ENCODE measurements around the gene SRA1.

Gene SRA1

GRCh38 chr5:140566665-140567064 lies 9.4 kb upstream of the SRA1 start:
- Histone ChIP-seq H3K27me3 (ENCODE audit: control insufficient read depth in 1 of 2, insufficient read depth in 1 of 2, low read length in 2 of 2) (no peaks in the 10 kb centered on the region), H3K4ac (ENCODE audit: low read depth in 1 of 2, low read length in 2 of 2) (no peak overlapping the region), H2AFZ (ENCODE audit: low read depth, low read length) (no peak overlapping the region), H2BK12ac (ENCODE audit: low read length in 2 of 2) (no peak overlapping the region), H3K4me1 (ENCODE audit: control insufficient read depth, insufficient read depth, low read depth, low read length) (peaks cover 26% of the 10 kb centered on the region), H3K9me3 (ENCODE audit: control insufficient read depth, low read length) (no peaks in the 10 kb centered on the region), H3K14ac (ENCODE audit: low read length in 2 of 2) (no peak overlapping the region), H3K79me1 (replicated peaks; ENCODE audit: low read length, poor library complexity, severe bottlenecking) (peaks cover 49% of the 10 kb centered on the region), H3K23ac (ENCODE audit: low read length in 2 of 2) (no peak overlapping the region), H2BK5ac (ENCODE audit: low read depth, low read length, poor library complexity, severe bottlenecking) (no peak overlapping the region), H2AK5ac (ENCODE audit: low read length, severe bottlenecking) (no peak overlapping the region), H2BK120ac (ENCODE audit: low read depth, low read length) (no peak overlapping the region), H3K27ac (ENCODE audit: low read length, poor library complexity, severe bottlenecking) (no peak overlapping the region), H4K8ac (ENCODE audit: low read length) (no peak overlapping the region), H3K9ac (ENCODE audit: low read length) (peak overlapping the region; percentile 95), H3K4me2 (ENCODE audit: low read length, poor library complexity, severe bottlenecking) (no peak overlapping the region), H4K91ac (ENCODE audit: low read length) (no peak overlapping the region), H3K36me3 (ENCODE audit: control insufficient read depth in 1 of 2, insufficient read depth in 2 of 2, low read depth in 1 of 2, low read length in 2 of 2) (peaks cover 40 to 50% of the 10 kb centered on the region in 2 experiments), H3K18ac (ENCODE audit: low read depth in 1 of 2, low read length in 2 of 2) (no peak overlapping the region), H3K4me3 (ENCODE audit: insufficient read depth in 1 of 2, low read depth in 1 of 2, low read length in 2 of 2) (no peak overlapping the region), H2BK15ac (ENCODE audit: low read depth, poor library complexity, severe bottlenecking) (no peak overlapping the region)
- DNase-seq = no peak
- WGBS = 96% methylated on average over 5 of the region's 5 CpGs

GRCh38 chr5:140565780-140566095 lies 8.5 kb upstream of the SRA1 start:
- Histone ChIP-seq H2BK120ac (ENCODE audit: low read depth, low read length) (no peak overlapping the region), H2AFZ (ENCODE audit: low read depth, low read length) (no peak overlapping the region)

GRCh38 chr5:140565024-140565779 lies 7.9 kb upstream of the SRA1 start:
- Histone ChIP-seq H3K4me2 (ENCODE audit: low read length, poor library complexity, severe bottlenecking) (peak overlapping the region; percentile 69), H2BK120ac (ENCODE audit: low read depth, low read length) (peak overlapping the region; percentile 11), H3K4me3 (ENCODE audit: insufficient read depth in 1 of 2, low read depth in 1 of 2, low read length in 2 of 2) (peak overlapping the region; percentile 78 to 89), H3K9ac (ENCODE audit: low read length) (peak overlapping the region; percentile 95), H3K27ac (ENCODE audit: low read length, poor library complexity, severe bottlenecking) (peak overlapping the region; percentile 77), H2AK5ac (ENCODE audit: low read length, severe bottlenecking) (peak overlapping the region; percentile 33), H2BK15ac (ENCODE audit: low read depth, poor library complexity, severe bottlenecking) (no peak overlapping the region), H3K4me1 (ENCODE audit: control insufficient read depth, insufficient read depth, low read depth, low read length) (peaks cover 29% of the 10 kb centered on the region), H3K9me3 (ENCODE audit: control insufficient read depth, low read length) (no peaks in the 10 kb centered on the region), H4K91ac (ENCODE audit: low read length) (peak overlapping the region; percentile 23), H2AFZ (ENCODE audit: low read depth, low read length) (peak overlapping the region; percentile 46), H2BK5ac (ENCODE audit: low read depth, low read length, poor library complexity, severe bottlenecking) (no peak overlapping the region), H2BK12ac (ENCODE audit: low read length in 2 of 2) (no peak overlapping the region), H3K14ac (ENCODE audit: low read length in 2 of 2) (peak overlapping the region in 1 of 2 experiments; percentile 79), H3K36me3 (ENCODE audit: control insufficient read depth in 1 of 2, insufficient read depth in 2 of 2, low read depth in 1 of 2, low read length in 2 of 2) (peaks cover 50 to 56% of the 10 kb centered on the region in 2 experiments), H3K79me1 (replicated peaks; ENCODE audit: low read length, poor library complexity, severe bottlenecking) (peaks cover 53% of the 10 kb centered on the region), H3K4ac (ENCODE audit: low read depth in 1 of 2, low read length in 2 of 2) (peak overlapping the region; percentile 29 to 93), H3K23ac (ENCODE audit: low read length in 2 of 2) (no peak overlapping the region), H3K18ac (ENCODE audit: low read depth in 1 of 2, low read length in 2 of 2) (peak overlapping the region; percentile 68 to 88), H4K8ac (ENCODE audit: low read length) (peak overlapping the region; percentile 66), H3K27me3 (ENCODE audit: control insufficient read depth in 1 of 2, insufficient read depth in 1 of 2, low read length in 2 of 2) (no peaks in the 10 kb centered on the region)
- WGBS = 13% methylated on average over 13 of the region's 13 CpGs
- DNase-seq = peak; percentile 62

More at GRCh38 chr5:140565780-140566095, 8.5 kb upstream of the SRA1 start:
- Histone ChIP-seq H3K79me1 (replicated peaks; ENCODE audit: low read length, poor library complexity, severe bottlenecking) (peaks cover 51% of the 10 kb centered on the region), H4K8ac (ENCODE audit: low read length) (no peak overlapping the region), H3K4me3 (ENCODE audit: insufficient read depth in 1 of 2, low read depth in 1 of 2, low read length in 2 of 2) (peak overlapping the region in 1 of 2 experiments; percentile 89), H3K23ac (ENCODE audit: low read length in 2 of 2) (no peak overlapping the region), H3K4ac (ENCODE audit: low read depth in 1 of 2, low read length in 2 of 2) (no peak overlapping the region), H2BK12ac (ENCODE audit: low read length in 2 of 2) (no peak overlapping the region), H2BK5ac (ENCODE audit: low read depth, low read length, poor library complexity, severe bottlenecking) (no peak overlapping the region), H3K36me3 (ENCODE audit: control insufficient read depth in 1 of 2, insufficient read depth in 2 of 2, low read depth in 1 of 2, low read length in 2 of 2) (peaks cover 49 to 56% of the 10 kb centered on the region in 2 experiments), H3K14ac (ENCODE audit: low read length in 2 of 2) (no peak overlapping the region), H3K4me1 (ENCODE audit: control insufficient read depth, insufficient read depth, low read depth, low read length) (peaks cover 26% of the 10 kb centered on the region), H2BK15ac (ENCODE audit: low read depth, poor library complexity, severe bottlenecking) (no peak overlapping the region), H3K4me2 (ENCODE audit: low read length, poor library complexity, severe bottlenecking) (peak overlapping the region; percentile 69), H3K27ac (ENCODE audit: low read length, poor library complexity, severe bottlenecking) (no peak overlapping the region), H2AK5ac (ENCODE audit: low read length, severe bottlenecking) (peak overlapping the region; percentile 33), H4K91ac (ENCODE audit: low read length) (no peak overlapping the region), H3K27me3 (ENCODE audit: control insufficient read depth in 1 of 2, insufficient read depth in 1 of 2, low read length in 2 of 2) (no peaks in the 10 kb centered on the region), H3K9me3 (ENCODE audit: control insufficient read depth, low read length) (no peaks in the 10 kb centered on the region), H3K9ac (ENCODE audit: low read length) (peak overlapping the region; percentile 95), H3K18ac (ENCODE audit: low read depth in 1 of 2, low read length in 2 of 2) (peak overlapping the region in 1 of 2 experiments; percentile 38)
- WGBS = 86% methylated on average over 4 of the region's 4 CpGs
- DNase-seq = peak; percentile 65

- Histone ChIP-seq H3K18ac (ENCODE audit: low read depth in 1 of 2, low read length in 2 of 2) (peak within 1 kb of the TSS; percentile 81 to 88), H3K4me2 (ENCODE audit: low read length, poor library complexity, severe bottlenecking) (peak within 1 kb of the TSS; percentile 81), H2BK12ac (ENCODE audit: low read length in 2 of 2) (peak within 1 kb of the TSS; percentile 7 to 25), H3K9me3 (ENCODE audit: control insufficient read depth, low read length) (no peaks in the 10 kb centered on the region), H2BK120ac (ENCODE audit: low read depth, low read length) (peak within 1 kb of the TSS; percentile 24), H3K4ac (ENCODE audit: low read depth in 1 of 2, low read length in 2 of 2) (peak within 1 kb of the TSS; percentile 41 to 93), H3K9ac (ENCODE audit: low read length) (peak within 1 kb of the TSS; percentile 95), H3K27ac (ENCODE audit: low read length, poor library complexity, severe bottlenecking) (peak within 1 kb of the TSS; percentile 77), H4K91ac (ENCODE audit: low read length) (peak within 1 kb of the TSS; percentile 64), H3K4me3 (ENCODE audit: insufficient read depth in 1 of 2, low read depth in 1 of 2, low read length in 2 of 2) (peak within 1 kb of the TSS; percentile 78 to 89), H4K8ac (ENCODE audit: low read length) (peak within 1 kb of the TSS; percentile 93), H3K4me1 (ENCODE audit: control insufficient read depth, insufficient read depth, low read depth, low read length) (peaks cover 30% of the 10 kb centered on the region), H2BK5ac (ENCODE audit: low read depth, low read length, poor library complexity, severe bottlenecking) (no peak within 1 kb of the TSS), H2AFZ (ENCODE audit: low read depth, low read length) (peak within 1 kb of the TSS; percentile 72), H2AK5ac (ENCODE audit: low read length, severe bottlenecking) (peak within 1 kb of the TSS; percentile 33), H3K23ac (ENCODE audit: low read length in 2 of 2) (peak within 1 kb of the TSS in 1 of 2 experiments; percentile 68), H2BK15ac (ENCODE audit: low read depth, poor library complexity, severe bottlenecking) (peak within 1 kb of the TSS; percentile 44), H3K14ac (ENCODE audit: low read length in 2 of 2) (peak within 1 kb of the TSS in 1 of 2 experiments; percentile 88), H3K27me3 (ENCODE audit: control insufficient read depth in 1 of 2, insufficient read depth in 1 of 2, low read length in 2 of 2) (no peaks in the 10 kb centered on the region), H3K36me3 (ENCODE audit: control insufficient read depth in 1 of 2, insufficient read depth in 2 of 2, low read depth in 1 of 2, low read length in 2 of 2) (peaks cover 48 to 60% of the 10 kb centered on the region in 2 experiments), H3K79me1 (replicated peaks; ENCODE audit: low read length, poor library complexity, severe bottlenecking) (peaks cover 51% of the 10 kb centered on the region)
- WGBS = under 1% methylated on average over 50 of the region's 74 CpGs
- DNase-seq = peak; percentile 99
Measured at GRCh38 chr5:140564196-140565023, 7.1 kb upstream of the SRA1 start, which contains the start of the genes APBB3 and SLC35A4. Gene APBB3 (minus strand): TSS chr5:140564598. CDS start chr5:140564245, 353 bp downstream. Gene SLC35A4 (plus strand): TSS chr5:140564828. CDS start chr5:140567170, 2,342 bp downstream.
